ENCODE results near the gene GBA2. TPM values are rescaled to one million over a fixed set of nuclear protein-coding genes. Genes with fewer than 3 reads are reported as not detected.

The GBA2 gene
- polyA plus RNA-seq, 1 donor (not counting 4 experiments of a cell fraction or from before 2014, with no cell fraction given): 31.7 TPM

- H3K27me3 ChIP-seq (ENCODE audit: control insufficient read depth, extremely low read depth, insufficient read depth, low read length): no peaks in the 10 kb centered on the region
- DNase-seq (ENCODE audit: low read depth, low spot score): no peak
Observed at GRCh38 chr9:35743880-35744518, 5.0 kb downstream of the GBA2 start.

GRCh38 chr9:35743452-35743851, 5.6 kb downstream of the GBA2 start:
- H3K9ac ChIP-seq (ENCODE audit: control insufficient read depth, extremely low read depth, insufficient read depth, low read length): no peak overlapping the region
- DNase-seq (ENCODE audit: low read depth, low spot score): no peak
- H3K27me3 ChIP-seq (ENCODE audit: control insufficient read depth, extremely low read depth, insufficient read depth, low read length): no peaks in the 10 kb centered on the region
- no peak overlapping the region for H3K4me2 ChIP-seq (ENCODE audit: control insufficient read depth, extremely low read depth, insufficient read depth, low read depth, low read length)
- no peaks in the 10 kb centered on the region for H3K9me3 ChIP-seq (ENCODE audit: control insufficient read depth, low read depth, low read length)
- peaks cover 17% of the 10 kb centered on the region for H3K4me1 ChIP-seq (ENCODE audit: control insufficient read depth, extremely low read depth, insufficient read depth, low read length)
- no peak overlapping the region for H3K4me3 ChIP-seq (ENCODE audit: control insufficient read depth in 2 of 3, extremely low read depth in 1 of 3, insufficient read depth in 2 of 3, low read depth in 1 of 3, low read length in 3 of 3)
- peaks cover 5% of the 10 kb centered on the region for H4K20me1 ChIP-seq (ENCODE audit: control insufficient read depth, extremely low read depth, insufficient read depth, low read length)
- no peak overlapping the region for H2AFZ ChIP-seq (ENCODE audit: control insufficient read depth, low read length)
- dilution Hi-C loops (cut with MboI; ENCODE audit: extremely low pct_ligation_motif_present, low sequenced_read_pairs): no loop called here
- H3K27ac ChIP-seq (ENCODE audit: control insufficient read depth, insufficient read depth, low read length): no peak overlapping the region
- no peak for FAIRE-seq
- peaks cover 34% of the 10 kb centered on the region for H3K79me2 ChIP-seq (ENCODE audit: control insufficient read depth, insufficient read depth, low read length)
- H3K9me1 ChIP-seq (ENCODE audit: control insufficient read depth, extremely low read depth, insufficient read depth, low read length): peaks cover 3% of the 10 kb centered on the region
- peaks cover 29 to 44% of the 10 kb centered on the region in 2 experiments for H3K36me3 ChIP-seq (ENCODE audit: control insufficient read depth in 2 of 2, extremely low read depth in 1 of 2, insufficient read depth in 2 of 2, low read length in 2 of 2)
- TF ChIP-seq, protein P1, sequence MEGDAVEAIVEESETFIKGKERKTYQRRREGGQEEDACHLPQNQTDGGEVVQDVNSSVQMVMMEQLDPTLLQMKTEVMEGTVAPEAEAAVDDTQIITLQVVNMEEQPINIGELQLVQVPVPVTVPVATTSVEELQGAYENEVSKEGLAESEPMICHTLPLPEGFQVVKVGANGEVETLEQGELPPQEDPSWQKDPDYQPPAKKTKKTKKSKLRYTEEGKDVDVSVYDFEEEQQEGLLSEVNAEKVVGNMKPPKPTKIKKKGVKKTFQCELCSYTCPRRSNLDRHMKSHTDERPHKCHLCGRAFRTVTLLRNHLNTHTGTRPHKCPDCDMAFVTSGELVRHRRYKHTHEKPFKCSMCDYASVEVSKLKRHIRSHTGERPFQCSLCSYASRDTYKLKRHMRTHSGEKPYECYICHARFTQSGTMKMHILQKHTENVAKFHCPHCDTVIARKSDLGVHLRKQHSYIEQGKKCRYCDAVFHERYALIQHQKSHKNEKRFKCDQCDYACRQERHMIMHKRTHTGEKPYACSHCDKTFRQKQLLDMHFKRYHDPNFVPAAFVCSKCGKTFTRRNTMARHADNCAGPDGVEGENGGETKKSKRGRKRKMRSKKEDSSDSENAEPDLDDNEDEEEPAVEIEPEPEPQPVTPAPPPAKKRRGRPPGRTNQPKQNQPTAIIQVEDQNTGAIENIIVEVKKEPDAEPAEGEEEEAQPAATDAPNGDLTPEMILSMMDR (optimal IDR thresholded peaks at IDR 0.05 in 1 of 3, IDR thresholded peaks at IDR 0.05 in 1 of 3, conservative IDR thresholded peaks at IDR 0.05 in 1 of 3; ENCODE audit: extremely low read depth in 1 of 3, insufficient read depth in 2 of 3, low read length in 3 of 3): no peak
- no peak for TF ChIP-seq EZH2 (IDR thresholded peaks at IDR 0.05; ENCODE audit: low read length)

More at GRCh38 chr9:35743880-35744518, 5.0 kb downstream of the GBA2 start:
- FAIRE-seq: no peak
- Histone ChIP-seq H3K4me3 (ENCODE audit: control insufficient read depth in 2 of 3, extremely low read depth in 1 of 3, insufficient read depth in 2 of 3, low read depth in 1 of 3, low read length in 3 of 3) (no peak overlapping the region), H3K4me1 (ENCODE audit: control insufficient read depth, extremely low read depth, insufficient read depth, low read length) (peaks cover 17% of the 10 kb centered on the region), H3K36me3 (ENCODE audit: control insufficient read depth in 2 of 2, extremely low read depth in 1 of 2, insufficient read depth in 2 of 2, low read length in 2 of 2) (peaks cover 24 to 39% of the 10 kb centered on the region in 2 experiments), H3K27ac (ENCODE audit: control insufficient read depth, insufficient read depth, low read length) (no peak overlapping the region), H3K4me2 (ENCODE audit: control insufficient read depth, extremely low read depth, insufficient read depth, low read depth, low read length) (no peak overlapping the region), H3K9me3 (ENCODE audit: control insufficient read depth, low read depth, low read length) (no peaks in the 10 kb centered on the region), H2AFZ (ENCODE audit: control insufficient read depth, low read length) (no peak overlapping the region), H4K20me1 (ENCODE audit: control insufficient read depth, extremely low read depth, insufficient read depth, low read length) (peaks cover 5% of the 10 kb centered on the region), H3K79me2 (ENCODE audit: control insufficient read depth, insufficient read depth, low read length) (peaks cover 38% of the 10 kb centered on the region), H3K9me1 (ENCODE audit: control insufficient read depth, extremely low read depth, insufficient read depth, low read length) (peaks cover 3% of the 10 kb centered on the region), H3K9ac (ENCODE audit: control insufficient read depth, extremely low read depth, insufficient read depth, low read length) (no peak overlapping the region)
- dilution Hi-C loops (cut with MboI; ENCODE audit: extremely low pct_ligation_motif_present, low sequenced_read_pairs): no loop called here
- TF ChIP-seq, protein P1 (optimal IDR thresholded peaks at IDR 0.05 in 1 of 3, IDR thresholded peaks at IDR 0.05 in 1 of 3, conservative IDR thresholded peaks at IDR 0.05 in 1 of 3; ENCODE audit: extremely low read depth in 1 of 3, insufficient read depth in 2 of 3, low read length in 3 of 3): no peak
- no peak for TF ChIP-seq EZH2 (IDR thresholded peaks at IDR 0.05; ENCODE audit: low read length)
